Neural cell (in vitro differentiated cells): ENCODE data around the gene WNT3.

ENCODE experiments used
- CTCF ChIP-seq: fragments of 450-650 bp; IDR thresholded peaks from 2 replicates; pipeline ENCODE4 v1.5.1; 2014; ENCODE audit warnings: antibody characterized with exemption, mild to moderate bottlenecking, moderate library complexity; ENCODE audit not compliant: poor library complexity, severe bottlenecking
- EP300 ChIP-seq: fragments of 450-650 bp; conservative IDR thresholded peaks from 2 replicates; pipeline ENCODE4 v1.6.1; 2014; ENCODE audit warnings: antibody characterized with exemption, mild to moderate bottlenecking, moderate library complexity; ENCODE audit not compliant: poor library complexity, severe bottlenecking
- EZH2 ChIP-seq: fragments of 200-600, 300-800 bp; shearing (Covaris generic), sonication (generic); IDR thresholded peaks from 2 replicates; pipeline ENCODE4 v1.6.1; 2014; ENCODE audit warnings: antibody characterized with exemption, low read length, borderline replicate concordance, mild to moderate bottlenecking; ENCODE audit not compliant: insufficient read depth, poor library complexity, severe bottlenecking
- MXI1 ChIP-seq: fragments of 450-650 bp; conservative IDR thresholded peaks from 2 replicates; pipeline ENCODE4 v1.6.1; 2014; ENCODE audit warnings: antibody characterized with exemption, mild to moderate bottlenecking; ENCODE audit not compliant: poor library complexity, severe bottlenecking
- POLR2AphosphoS5 ChIP-seq: IDR thresholded peaks from 2 replicates; pipeline ENCODE4 v1.6.1; 2012
- TAF1 ChIP-seq: IDR thresholded peaks from 2 replicates; pipeline ENCODE4 v1.6.1; 2012; ENCODE audit warnings: low read depth
- TF ChIP-seq, protein P1 (sequence below): IDR thresholded peaks from 2 replicates; pipeline ENCODE4 v1.6.1; 2012; ENCODE audit warnings: borderline replicate concordance

DNA sequence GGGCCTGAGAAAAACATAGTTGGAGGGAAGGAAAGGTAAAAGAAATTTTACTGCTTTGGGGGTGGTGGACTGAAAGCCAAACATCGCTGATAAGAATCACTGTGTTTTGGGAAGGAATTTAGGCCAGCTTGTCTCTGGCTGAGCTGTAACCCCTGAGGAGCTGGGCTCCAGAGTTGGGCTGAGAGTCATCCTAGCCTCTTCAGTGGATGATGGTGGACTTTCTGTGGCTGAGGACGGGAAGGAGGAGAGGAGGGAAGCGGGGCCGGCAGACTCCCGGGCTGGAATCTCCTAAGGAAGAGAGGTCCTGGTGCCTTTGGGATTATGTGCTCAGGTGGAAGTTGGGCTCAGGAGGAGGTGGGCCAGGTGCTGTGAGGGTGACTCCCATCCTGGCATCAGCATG lies 41.5 kb upstream of the WNT3 start:
- TF ChIP-seq CTCF = no peak
- no peak for TF ChIP-seq MXI1
- no peak for TF ChIP-seq EP300
- no peak for TF ChIP-seq EZH2
- no peak for TF ChIP-seq POLR2AphosphoS5
- TF ChIP-seq, protein P1, sequence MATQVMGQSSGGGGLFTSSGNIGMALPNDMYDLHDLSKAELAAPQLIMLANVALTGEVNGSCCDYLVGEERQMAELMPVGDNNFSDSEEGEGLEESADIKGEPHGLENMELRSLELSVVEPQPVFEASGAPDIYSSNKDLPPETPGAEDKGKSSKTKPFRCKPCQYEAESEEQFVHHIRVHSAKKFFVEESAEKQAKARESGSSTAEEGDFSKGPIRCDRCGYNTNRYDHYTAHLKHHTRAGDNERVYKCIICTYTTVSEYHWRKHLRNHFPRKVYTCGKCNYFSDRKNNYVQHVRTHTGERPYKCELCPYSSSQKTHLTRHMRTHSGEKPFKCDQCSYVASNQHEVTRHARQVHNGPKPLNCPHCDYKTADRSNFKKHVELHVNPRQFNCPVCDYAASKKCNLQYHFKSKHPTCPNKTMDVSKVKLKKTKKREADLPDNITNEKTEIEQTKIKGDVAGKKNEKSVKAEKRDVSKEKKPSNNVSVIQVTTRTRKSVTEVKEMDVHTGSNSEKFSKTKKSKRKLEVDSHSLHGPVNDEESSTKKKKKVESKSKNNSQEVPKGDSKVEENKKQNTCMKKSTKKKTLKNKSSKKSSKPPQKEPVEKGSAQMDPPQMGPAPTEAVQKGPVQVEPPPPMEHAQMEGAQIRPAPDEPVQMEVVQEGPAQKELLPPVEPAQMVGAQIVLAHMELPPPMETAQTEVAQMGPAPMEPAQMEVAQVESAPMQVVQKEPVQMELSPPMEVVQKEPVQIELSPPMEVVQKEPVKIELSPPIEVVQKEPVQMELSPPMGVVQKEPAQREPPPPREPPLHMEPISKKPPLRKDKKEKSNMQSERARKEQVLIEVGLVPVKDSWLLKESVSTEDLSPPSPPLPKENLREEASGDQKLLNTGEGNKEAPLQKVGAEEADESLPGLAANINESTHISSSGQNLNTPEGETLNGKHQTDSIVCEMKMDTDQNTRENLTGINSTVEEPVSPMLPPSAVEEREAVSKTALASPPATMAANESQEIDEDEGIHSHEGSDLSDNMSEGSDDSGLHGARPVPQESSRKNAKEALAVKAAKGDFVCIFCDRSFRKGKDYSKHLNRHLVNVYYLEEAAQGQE = no peak
- no peak for TF ChIP-seq TAF1
